ENCODE data around the gene RBM14. TPM values are rescaled to one million over a fixed set of nuclear protein-coding genes. Genes with fewer than 3 reads are reported as not detected.
"Not testable (repeated sequence)": the region's sequence is repeated elsewhere in the genome, so short reads cannot be mapped to it uniquely, and the experiment has no call there.

RBM14 gene
- polyA plus RNA-seq, 3 donors: 21.9 to 46.7 (median 42.6) TPM

- no peak for DNase-seq
- Mint-ChIP-seq H3K4me1 (peaks cover 7% of the 10 kb centered on the region), H3K27ac (no peak overlapping the region), H3K4me3 (no peak overlapping the region), H3K36me3 (peaks cover 0 to 2% of the 10 kb centered on the region in 2 donors), H3K9me3 (peaks cover 8 to 23% (median 17%) of the 10 kb centered on the region in 7 donors), H3K27me3 (ENCODE audit: low read depth in 3 of 3) (peaks cover 4 to 16% (median 12%) of the 10 kb centered on the region in 3 donors)
- Histone ChIP-seq H3K27me3 (ENCODE audit: control insufficient read depth in 2 of 2, insufficient read depth in 2 of 2, low read length in 2 of 2) (no peaks in the 10 kb centered on the region), H3K9ac (ENCODE audit: insufficient read depth, low read length, poor library complexity, severe bottlenecking) (no peak overlapping the region), H3K9me3 (replicated peaks in 1 of 2; ENCODE audit: control insufficient read depth in 1 of 2, insufficient read depth in 1 of 2, low read length in 2 of 2) (peaks cover 8 to 9% of the 10 kb centered on the region in 2 donors), H3K4me1 (ENCODE audit: control insufficient read depth in 1 of 2, insufficient read depth in 2 of 2, low read length in 2 of 2) (peaks cover 0 to 4% of the 10 kb centered on the region in 2 donors), H3K4me2 (replicated peaks; ENCODE audit: extremely low read depth, low read length, poor library complexity, severe bottlenecking) (no peak overlapping the region), H3K27ac (ENCODE audit: low read depth in 1 of 2, low read length in 2 of 2) (no peak overlapping the region), H3K4me3 (replicated peaks in 1 of 3; ENCODE audit: low read depth in 2 of 3, low read length in 3 of 3) (no peak overlapping the region), H4K20me1 (ENCODE audit: insufficient read depth, low read length) (no peaks in the 10 kb centered on the region), H3K79me2 (ENCODE audit: insufficient read depth, low read length) (no peaks in the 10 kb centered on the region), H3K36me3 (replicated peaks in 1 of 2; ENCODE audit: control insufficient read depth in 1 of 2, insufficient read depth in 2 of 2, low read length in 2 of 2) (no peaks in the 10 kb centered on the region), H2AFZ (ENCODE audit: insufficient read depth, low read depth, low read length, poor library complexity, severe bottlenecking) (no peak overlapping the region)
- TF ChIP-seq CTCF (IDR thresholded peaks at IDR 0.05): no peak
- intact Hi-C loops (cut with micrococcal nuclease): loop anchor here in 1 of 2 donors (10.0 kb wide), 1 partner anchor 254 kb away; no protein-coding TSS in a partner anchor
- no CpG with 5 or more reads among the region's 3 CpGs for WGBS (ENCODE audit: insufficient coverage)
These were observed 35.2 kb upstream of the RBM14 start for GRCh38 chr11:66581261-66581660.

- peaks cover 4 to 21% (median 10%) of the 10 kb centered on the region in 3 donors for H3K27me3 Mint-ChIP-seq (ENCODE audit: low read depth in 3 of 3)
- not testable (repeated sequence) for H3K36me3 Mint-ChIP-seq; H4K20me1 ChIP-seq (ENCODE audit: insufficient read depth, low read length); H3K27ac Mint-ChIP-seq; H3K27me3 ChIP-seq (ENCODE audit: control insufficient read depth in 2 of 2, insufficient read depth in 2 of 2, low read length in 2 of 2); H3K9me3 ChIP-seq (replicated peaks in 1 of 2; ENCODE audit: control insufficient read depth in 1 of 2, insufficient read depth in 1 of 2, low read length in 2 of 2); H3K4me1 ChIP-seq (ENCODE audit: control insufficient read depth in 1 of 2, insufficient read depth in 2 of 2, low read length in 2 of 2); H3K4me2 ChIP-seq (replicated peaks; ENCODE audit: extremely low read depth, low read length, poor library complexity, severe bottlenecking); H3K4me3 Mint-ChIP-seq; H3K36me3 ChIP-seq (replicated peaks in 1 of 2; ENCODE audit: control insufficient read depth in 1 of 2, insufficient read depth in 2 of 2, low read length in 2 of 2); DNase-seq; H3K27ac ChIP-seq (ENCODE audit: low read depth in 1 of 2, low read length in 2 of 2); H3K9ac ChIP-seq (ENCODE audit: insufficient read depth, low read length, poor library complexity, severe bottlenecking); H3K4me3 ChIP-seq (replicated peaks in 1 of 3; ENCODE audit: low read depth in 2 of 3, low read length in 3 of 3); H3K4me1 Mint-ChIP-seq; H3K79me2 ChIP-seq (ENCODE audit: insufficient read depth, low read length); H2AFZ ChIP-seq (ENCODE audit: insufficient read depth, low read depth, low read length, poor library complexity, severe bottlenecking)
- no CpG with 5 or more reads among the region's 3 CpGs for WGBS (ENCODE audit: insufficient coverage)
- peaks cover 8 to 32% (median 17%) of the 10 kb centered on the region in 7 donors for H3K9me3 Mint-ChIP-seq
- intact Hi-C loops (cut with micrococcal nuclease): loop anchor here in 1 of 2 donors (10.0 kb wide), 1 partner anchor 252 kb away; no protein-coding TSS in a partner anchor
These were observed 33.8 kb upstream of the RBM14 start for GRCh38 chr11:66582565-66583147.

GRCh38 chr11:66585447-66585846 lies 31.0 kb upstream of the RBM14 start:
- WGBS (ENCODE audit: insufficient coverage): no CpG with 5 or more reads among the region's 1 CpG
- not testable (repeated sequence) for H3K4me3 Mint-ChIP-seq; H3K4me3 ChIP-seq (replicated peaks in 1 of 3; ENCODE audit: low read depth in 2 of 3, low read length in 3 of 3); H3K9me3 ChIP-seq (replicated peaks in 1 of 2; ENCODE audit: control insufficient read depth in 1 of 2, insufficient read depth in 1 of 2, low read length in 2 of 2); H3K27me3 ChIP-seq (ENCODE audit: control insufficient read depth in 2 of 2, insufficient read depth in 2 of 2, low read length in 2 of 2); H3K36me3 ChIP-seq (replicated peaks in 1 of 2; ENCODE audit: control insufficient read depth in 1 of 2, insufficient read depth in 2 of 2, low read length in 2 of 2); H3K9ac ChIP-seq (ENCODE audit: insufficient read depth, low read length, poor library complexity, severe bottlenecking); H3K4me1 ChIP-seq (ENCODE audit: control insufficient read depth in 1 of 2, insufficient read depth in 2 of 2, low read length in 2 of 2); H3K4me1 Mint-ChIP-seq; H3K79me2 ChIP-seq (ENCODE audit: insufficient read depth, low read length); H2AFZ ChIP-seq (ENCODE audit: insufficient read depth, low read depth, low read length, poor library complexity, severe bottlenecking); H3K27ac ChIP-seq (ENCODE audit: low read depth in 1 of 2, low read length in 2 of 2); H3K36me3 Mint-ChIP-seq; DNase-seq; H3K27ac Mint-ChIP-seq; H4K20me1 ChIP-seq (ENCODE audit: insufficient read depth, low read length); H3K4me2 ChIP-seq (replicated peaks; ENCODE audit: extremely low read depth, low read length, poor library complexity, severe bottlenecking)
- H3K27me3 Mint-ChIP-seq (ENCODE audit: low read depth in 3 of 3): peaks cover 2 to 16% (median 2%) of the 10 kb centered on the region in 3 donors
- intact Hi-C loops (cut with micrococcal nuclease): loop anchor here in 1 of 2 donors (10.0 kb wide), 1 partner anchor 249 kb away; no protein-coding TSS in a partner anchor
- peaks cover 8 to 32% (median 17%) of the 10 kb centered on the region in 7 donors for H3K9me3 Mint-ChIP-seq

Data from CD14-positive monocyte (primary cell).